Activated CD4-positive, alpha-beta T cell treated with anti-CD3 and anti-CD28 coated beads, Interleukin-2, amount 50 U/mL, for 16 hours (primary cell): ENCODE results near the gene RAX2.
"Not testable (repeated sequence)": the region's sequence is repeated elsewhere in the genome, so short reads cannot be mapped to it uniquely, and the experiment has no call there.

Experiments used
- DNase-seq: peaks from one replicate; pipeline ENCODE4 v3.0.0-alpha.2; 2020

The RAX2 gene

GRCh38 chr19:3771906-3772455, at the start of gene RAX2:
RAX2 (minus strand) TSS chr19:3772228; CDS start chr19:3771742, 486 bp downstream.
- no peak for DNase-seq

GRCh38 chr19:3821156-3821555, 49.1 kb upstream of the RAX2 start:
- no peak for DNase-seq

- DNase-seq: no peak
Observed at GRCh38 chr19:3819989-3820388, 48.0 kb upstream of the RAX2 start.

GRCh38 chr19:3818918-3819317, 46.9 kb upstream of the RAX2 start:
- no peak for DNase-seq

GRCh38 chr19:3818466-3818865, 46.4 kb upstream of the RAX2 start:
- peak; percentile 37 for DNase-seq

- DNase-seq: no peak
Observed at GRCh38 chr19:3817761-3818160, 45.7 kb upstream of the RAX2 start.

GRCh38 chr19:3816566-3817218, 44.7 kb upstream of the RAX2 start:
- DNase-seq: no peak

GRCh38 chr19:3816148-3816547, 44.1 kb upstream of the RAX2 start:
- not testable (repeated sequence) for DNase-seq

- DNase-seq: no peak
Observed at GRCh38 chr19:3814648-3815047, 42.6 kb upstream of the RAX2 start.

GRCh38 chr19:3813473-3814392, 41.7 kb upstream of the RAX2 start:
- DNase-seq: peak; percentile 16

- no peak for DNase-seq
Observed at GRCh38 chr19:3810708-3811355, 38.8 kb upstream of the RAX2 start.

- no peak for DNase-seq
Observed at GRCh38 chr19:3809881-3810707, 38.1 kb upstream of the RAX2 start.

- DNase-seq: no peak
Observed at GRCh38 chr19:3808420-3809143, 36.6 kb upstream of the RAX2 start.

- no peak for DNase-seq
Observed at GRCh38 chr19:3807574-3808354, 35.7 kb upstream of the RAX2 start.

- DNase-seq: no peak
Observed at GRCh38 chr19:3807131-3807480, 35.1 kb upstream of the RAX2 start.

- DNase-seq: no peak
Observed at GRCh38 chr19:3805859-3806258, 33.8 kb upstream of the RAX2 start.

- no peak for DNase-seq
Observed at GRCh38 chr19:3804429-3804828, 32.4 kb upstream of the RAX2 start.

- no peak for DNase-seq
Observed at GRCh38 chr19:3803986-3804385, 32.0 kb upstream of the RAX2 start.

GRCh38 chr19:3803114-3803888, 31.3 kb upstream of the RAX2 start:
- no peak for DNase-seq

GRCh38 chr19:3801412-3802096, 29.5 kb upstream of the RAX2 start:
- DNase-seq: peak; percentile 61
